GM18858 (cell line): Measurements from ENCODE around the gene ZNF217.
A peak's percentile ranks its signal among the peaks of the same experiment; 100 is the strongest.
"Not testable (repeated sequence)": the region's sequence is repeated elsewhere in the genome, so short reads cannot be mapped to it uniquely, and the experiment has no call there.

Experiments used
- ATAC-seq: cut with Tn5 transposase; IDR thresholded peaks from one replicate; pipeline ENCODE4 v1.9.1; 2021; ENCODE audit not compliant: unreplicated experiment

ZNF217 gene

GRCh38 chr20:53598140-53599043 lies 4.8 kb upstream of the ZNF217 start:
- ATAC-seq, result no peak

- no peak for ATAC-seq
These were observed 4.0 kb upstream of the ZNF217 start for GRCh38 chr20:53597521-53598120.

GRCh38 chr20:53597030-53597482 lies 3.4 kb upstream of the ZNF217 start:
- ATAC-seq, result no peak

- not testable (repeated sequence) for ATAC-seq
These were observed 2.8 kb upstream of the ZNF217 start for GRCh38 chr20:53596189-53597001.

- not testable (repeated sequence) for ATAC-seq
These were observed 2.1 kb upstream of the ZNF217 start for GRCh38 chr20:53595742-53596141.

GRCh38 chr20:53595018-53595378 lies 1.4 kb upstream of the ZNF217 start:
- no peak for ATAC-seq

GRCh38 chr20:53594068-53595017 lies 704 bp upstream of the ZNF217 start:
- ATAC-seq, result peak; percentile 41

- ATAC-seq, result no peak
These were observed 610 bp downstream of the ZNF217 start for GRCh38 chr20:53592992-53593465.

GRCh38 chr20:53592454-53592991 lies 1.1 kb downstream of the ZNF217 start:
- ATAC-seq, result not testable (repeated sequence)

GRCh38 chr20:53591941-53592441 lies 1.6 kb downstream of the ZNF217 start:
- ATAC-seq, result not testable (repeated sequence)

GRCh38 chr20:53591206-53591741 lies 2.4 kb downstream of the ZNF217 start:
- ATAC-seq, result not testable (repeated sequence)

- ATAC-seq, result not testable (repeated sequence)
These were observed 3.0 kb downstream of the ZNF217 start for GRCh38 chr20:53590608-53591007.

- not testable (repeated sequence) for ATAC-seq
These were observed 3.5 kb downstream of the ZNF217 start for GRCh38 chr20:53590122-53590521.

- not testable (repeated sequence) for ATAC-seq
These were observed 4.1 kb downstream of the ZNF217 start for GRCh38 chr20:53589321-53590065.

- not testable (repeated sequence) for ATAC-seq
These were observed 6.4 kb downstream of the ZNF217 start for GRCh38 chr20:53587157-53587703.

GRCh38 chr20:53586640-53587039 lies 7.0 kb downstream of the ZNF217 start:
- ATAC-seq, result no peak

- ATAC-seq, result not testable (repeated sequence)
These were observed 7.7 kb downstream of the ZNF217 start for GRCh38 chr20:53585910-53586309.

- not testable (repeated sequence) for ATAC-seq
These were observed 8.6 kb downstream of the ZNF217 start for GRCh38 chr20:53585004-53585569.
